Measurements from ENCODE around the gene ADGRF5.

DNA sequence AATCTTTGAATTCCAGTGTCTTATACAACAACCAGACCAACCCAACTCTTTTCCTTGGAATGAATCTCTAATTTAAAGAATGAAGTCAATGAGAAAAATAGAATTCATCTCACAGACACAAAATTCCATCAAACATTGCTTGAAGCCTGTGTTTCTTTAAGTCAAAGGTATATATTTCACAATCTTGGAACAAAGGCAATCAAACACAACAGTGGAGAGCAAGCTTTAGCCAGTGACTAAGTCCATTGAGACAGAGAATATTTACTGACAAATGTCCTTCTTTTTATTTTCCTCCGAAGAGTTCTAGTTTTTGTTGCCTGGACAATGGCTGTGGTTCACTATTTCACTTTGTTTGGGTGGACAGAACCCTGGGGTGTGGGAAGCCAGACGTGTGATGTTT, 92.8 kb downstream of the ADGRF5 start:
- no peak for TF ChIP-seq EZH2 (IDR thresholded peaks at IDR 0.05; ENCODE audit: borderline replicate concordance, low read length)
- TF ChIP-seq, protein P1, sequence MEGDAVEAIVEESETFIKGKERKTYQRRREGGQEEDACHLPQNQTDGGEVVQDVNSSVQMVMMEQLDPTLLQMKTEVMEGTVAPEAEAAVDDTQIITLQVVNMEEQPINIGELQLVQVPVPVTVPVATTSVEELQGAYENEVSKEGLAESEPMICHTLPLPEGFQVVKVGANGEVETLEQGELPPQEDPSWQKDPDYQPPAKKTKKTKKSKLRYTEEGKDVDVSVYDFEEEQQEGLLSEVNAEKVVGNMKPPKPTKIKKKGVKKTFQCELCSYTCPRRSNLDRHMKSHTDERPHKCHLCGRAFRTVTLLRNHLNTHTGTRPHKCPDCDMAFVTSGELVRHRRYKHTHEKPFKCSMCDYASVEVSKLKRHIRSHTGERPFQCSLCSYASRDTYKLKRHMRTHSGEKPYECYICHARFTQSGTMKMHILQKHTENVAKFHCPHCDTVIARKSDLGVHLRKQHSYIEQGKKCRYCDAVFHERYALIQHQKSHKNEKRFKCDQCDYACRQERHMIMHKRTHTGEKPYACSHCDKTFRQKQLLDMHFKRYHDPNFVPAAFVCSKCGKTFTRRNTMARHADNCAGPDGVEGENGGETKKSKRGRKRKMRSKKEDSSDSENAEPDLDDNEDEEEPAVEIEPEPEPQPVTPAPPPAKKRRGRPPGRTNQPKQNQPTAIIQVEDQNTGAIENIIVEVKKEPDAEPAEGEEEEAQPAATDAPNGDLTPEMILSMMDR (conservative IDR thresholded peaks at IDR 0.05 in 1 of 2, IDR thresholded peaks at IDR 0.05 in 1 of 2; ENCODE audit: extremely low read depth in 1 of 2, insufficient read depth in 1 of 2, low read depth in 1 of 2, low read length in 2 of 2) = no peak
